GM20431 (cell line): ENCODE data around the gene TMEM117.
"Not testable (repeated sequence)": the region's sequence is repeated elsewhere in the genome, so short reads cannot be mapped to it uniquely, and the experiment has no call there.

Experiments used
- in situ Hi-C: fragments of 300-500 bp; cut with MseI, MboI; formaldehyde crosslinking; loops from one replicate; pipeline ENCODE4 v1.15.0; 2020; ENCODE audit warnings: low sequenced_read_pairs; ENCODE audit not compliant: unreplicated experiment

TMEM117 gene

GRCh38 chr12:44000309-44000952 is 164.6 kb downstream of the TMEM117 start:
- in situ Hi-C loops, result loop anchor here (25.0 kb wide), 1 partner anchor 912 kb away; no protein-coding TSS in a partner anchor

- in situ Hi-C loops, result loop anchor here (25.0 kb wide), 1 partner anchor 910 kb away; no protein-coding TSS in a partner anchor
These were observed 166.7 kb downstream of the TMEM117 start for GRCh38 chr12:44002607-44003006.

GRCh38 chr12:44003721-44004120 is 167.8 kb downstream of the TMEM117 start:
- in situ Hi-C loops, result loop anchor here (25.0 kb wide), 1 partner anchor 909 kb away; no protein-coding TSS in a partner anchor

- in situ Hi-C loops, result loop anchor here (25.0 kb wide), 1 partner anchor 897 kb away; no protein-coding TSS in a partner anchor
These were observed 179.6 kb downstream of the TMEM117 start for GRCh38 chr12:44015333-44015941.

- in situ Hi-C loops, result loop anchor here (25.0 kb wide), 1 partner anchor 895 kb away; no protein-coding TSS in a partner anchor
These were observed 181.3 kb downstream of the TMEM117 start for GRCh38 chr12:44017216-44017615.

GRCh38 chr12:44019118-44019517 is 183.2 kb downstream of the TMEM117 start:
- in situ Hi-C loops, result loop anchor here (25.0 kb wide), 1 partner anchor 893 kb away; no protein-coding TSS in a partner anchor

- in situ Hi-C loops, result loop anchor here (25.0 kb wide), 1 partner anchor 892 kb away; no protein-coding TSS in a partner anchor
These were observed 184.7 kb downstream of the TMEM117 start for GRCh38 chr12:44020555-44020954.

- in situ Hi-C loops, result loop anchor here (25.0 kb wide), 1 partner anchor 891 kb away; no protein-coding TSS in a partner anchor
These were observed 185.6 kb downstream of the TMEM117 start for GRCh38 chr12:44021471-44021971.

GRCh38 chr12:44025499-44025898 is 189.6 kb downstream of the TMEM117 start:
- in situ Hi-C loops, result no loop called here

- in situ Hi-C loops, result no loop called here
These were observed 190.2 kb downstream of the TMEM117 start for GRCh38 chr12:44026046-44026445.

GRCh38 chr12:44026926-44027325 is 191.0 kb downstream of the TMEM117 start:
- in situ Hi-C loops, result not testable (repeated sequence)

GRCh38 chr12:44029194-44029593 is 193.3 kb downstream of the TMEM117 start:
- in situ Hi-C loops, result no loop called here

GRCh38 chr12:44031472-44032185 is 195.7 kb downstream of the TMEM117 start:
- in situ Hi-C loops, result no loop called here

- in situ Hi-C loops, result no loop called here
These were observed 199.0 kb downstream of the TMEM117 start for GRCh38 chr12:44034906-44035305.

GRCh38 chr12:44036875-44037443 is 201.1 kb downstream of the TMEM117 start:
- in situ Hi-C loops, result no loop called here

GRCh38 chr12:44038411-44038810 is 202.5 kb downstream of the TMEM117 start:
- in situ Hi-C loops, result no loop called here

GRCh38 chr12:44044491-44044890 is 208.6 kb downstream of the TMEM117 start:
- in situ Hi-C loops, result not testable (repeated sequence)

- in situ Hi-C loops, result no loop called here
These were observed 211.0 kb downstream of the TMEM117 start for GRCh38 chr12:44046732-44047417.

GRCh38 chr12:44052554-44052953 is 216.7 kb downstream of the TMEM117 start:
- in situ Hi-C loops, result no loop called here
